ENCODE results near the gene LIPC. TPM values are rescaled to one million over a fixed set of nuclear protein-coding genes. Genes with fewer than 3 reads are reported as not detected.

Gene LIPC
- total and polyA plus RNA-seq, 10 of the 15 experiments (the other 5 are each of a cell fraction or from before 2014, with no cell fraction given): 0.06 to 0.31 (median 0.16) TPM; not detected in 1

GRCh38 chr15:58554758-58555157, 123.0 kb downstream of the LIPC start (continued):
- TF ChIP-seq, protein P1, sequence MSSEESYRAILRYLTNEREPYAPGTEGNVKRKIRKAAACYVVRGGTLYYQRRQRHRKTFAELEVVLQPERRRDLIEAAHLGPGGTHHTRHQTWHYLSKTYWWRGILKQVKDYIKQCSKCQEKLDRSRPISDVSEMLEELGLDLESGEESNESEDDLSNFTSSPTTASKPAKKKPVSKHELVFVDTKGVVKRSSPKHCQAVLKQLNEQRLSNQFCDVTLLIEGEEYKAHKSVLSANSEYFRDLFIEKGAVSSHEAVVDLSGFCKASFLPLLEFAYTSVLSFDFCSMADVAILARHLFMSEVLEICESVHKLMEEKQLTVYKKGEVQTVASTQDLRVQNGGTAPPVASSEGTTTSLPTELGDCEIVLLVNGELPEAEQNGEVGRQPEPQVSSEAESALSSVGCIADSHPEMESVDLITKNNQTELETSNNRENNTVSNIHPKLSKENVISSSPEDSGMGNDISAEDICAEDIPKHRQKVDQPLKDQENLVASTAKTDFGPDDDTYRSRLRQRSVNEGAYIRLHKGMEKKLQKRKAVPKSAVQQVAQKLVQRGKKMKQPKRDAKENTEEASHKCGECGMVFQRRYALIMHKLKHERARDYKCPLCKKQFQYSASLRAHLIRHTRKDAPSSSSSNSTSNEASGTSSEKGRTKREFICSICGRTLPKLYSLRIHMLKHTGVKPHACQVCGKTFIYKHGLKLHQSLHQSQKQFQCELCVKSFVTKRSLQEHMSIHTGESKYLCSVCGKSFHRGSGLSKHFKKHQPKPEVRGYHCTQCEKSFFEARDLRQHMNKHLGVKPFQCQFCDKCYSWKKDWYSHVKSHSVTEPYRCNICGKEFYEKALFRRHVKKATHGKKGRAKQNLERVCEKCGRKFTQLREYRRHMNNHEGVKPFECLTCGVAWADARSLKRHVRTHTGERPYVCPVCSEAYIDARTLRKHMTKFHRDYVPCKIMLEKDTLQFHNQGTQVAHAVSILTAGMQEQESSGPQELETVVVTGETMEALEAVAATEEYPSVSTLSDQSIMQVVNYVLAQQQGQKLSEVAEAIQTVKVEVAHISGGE (CRISPR knock-in tag; IDR thresholded peaks at IDR 0.05): no peak
- TF ChIP-seq EP300 (IDR thresholded peaks at IDR 0.05; ENCODE audit: borderline replicate concordance in 1 of 2, control insufficient read depth in 1 of 2, low read depth in 2 of 2, low read length in 2 of 2) (no peak), FOXM1 (IDR thresholded peaks at IDR 0.05; ENCODE audit: low read depth, low read length) (no peak), SMARCA5 (IDR thresholded peaks at IDR 0.05) (no peak), POU2F2 (IDR thresholded peaks at IDR 0.05; ENCODE audit: borderline replicate concordance, low read depth, low read length) (no peak)

- DNase-seq (ENCODE audit: low read depth, low spot score) (no peak), ATAC-seq (no peak; the same call in 2 of the 3 replicates), FAIRE-seq (no peak)
- peak overlapping the region; percentile 34; the same call in 1 of the 2 replicates for H2AFZ ChIP-seq (ENCODE audit: control insufficient read depth, low read depth, low read length)
- BruUV-seq (replicated peaks): no TSS peak
- H3K4me1 ChIP-seq (ENCODE audit: control insufficient read depth, insufficient read depth, low read length): peaks cover 21% of the 10 kb centered on the region
- ChIA-PET RAD21 (ENCODE audit: unreplicated experiment) (interaction anchor here (1.0 kb wide), 1 partner anchor 38 kb away, joined by 3 read pairs; no protein-coding TSS in a partner anchor), SMC1A (ENCODE audit: uncharacterized antibody, unreplicated experiment) (interaction anchor here (1.0 to 2.0 kb wide), 7 partner anchors 13 to 328 kb away, joined by 3 to 5 read pairs (median 3); no protein-coding TSS in a partner anchor), CTCF (interaction anchor here (0.9 to 1.2 kb wide), 2 partner anchors 12 to 32 kb away, joined by 3 read pairs; no protein-coding TSS in a partner anchor), POLR2A (interaction anchor here (0.6 to 1.0 kb wide), 2 partner anchors 8 to 187 kb away, joined by 3 to 4 read pairs; no protein-coding TSS in a partner anchor)
- no peak overlapping the region for H3K4me3 ChIP-seq
- no peaks in the 10 kb centered on the region for H3K79me2 ChIP-seq (ENCODE audit: control insufficient read depth, insufficient read depth, low read length)
- H3K9me3 ChIP-seq (replicated peaks; ENCODE audit: control insufficient read depth, insufficient read depth, low read length): no peaks in the 10 kb centered on the region; the same call in 2 of the 3 replicates
- H3K36me3 ChIP-seq (ENCODE audit: control insufficient read depth in 2 of 2, insufficient read depth in 2 of 2, low read length in 1 of 2): no peaks in the 10 kb centered on the region
- H3K4me2 ChIP-seq (ENCODE audit: control insufficient read depth, insufficient read depth): no peak overlapping the region
- in situ Hi-C loops (cut with MboI) (no loop called here), intact Hi-C loops (cut with micrococcal nuclease; ENCODE audit: unreplicated experiment) (no loop called here)
- H3K9ac ChIP-seq (ENCODE audit: control insufficient read depth, insufficient read depth, low read length): no peak overlapping the region
- no peaks in the 10 kb centered on the region for H3K27me3 ChIP-seq (replicated peaks in 1 of 2; ENCODE audit: control insufficient read depth in 2 of 2, insufficient read depth in 2 of 2, low read length in 1 of 2)
- no peak overlapping the region for H3K27ac ChIP-seq (ENCODE audit: control insufficient read depth, insufficient read depth)
- 67% methylated on average over 15 of the region's 15 CpGs for WGBS (ENCODE audit: insufficient coverage, insufficient replicate concordance, low lambda C conversion rate, missing lambda C conversion rate)
- H4K20me1 ChIP-seq (ENCODE audit: control insufficient read depth, insufficient read depth): no peaks in the 10 kb centered on the region
- TF ChIP-seq SMC3 (IDR thresholded peaks at IDR 0.05; ENCODE audit: borderline replicate concordance, low read length) (no peak), YBX1 (IDR thresholded peaks at IDR 0.05) (no peak), NR2C2 (IDR thresholded peaks at IDR 0.05; ENCODE audit: borderline replicate concordance, control insufficient read depth, insufficient read length, low read depth) (no peak), GABPA (IDR thresholded peaks at IDR 0.05; ENCODE audit: low read depth) (no peak), JUND (IDR thresholded peaks at IDR 0.05; ENCODE audit: low read depth, low read length) (no peak), POLR2A (IDR thresholded peaks at IDR 0.05; ENCODE audit: low read depth, low read length) (no peak), NFIC (IDR thresholded peaks at IDR 0.05; ENCODE audit: low read depth, low read length) (no peak), EP300 (IDR thresholded peaks at IDR 0.05; ENCODE audit: borderline replicate concordance in 1 of 2, control insufficient read depth in 1 of 2, low read depth in 2 of 2, low read length in 2 of 2) (no peak), LARP7 (IDR thresholded peaks at IDR 0.05) (no peak), KDM1A (IDR thresholded peaks at IDR 0.05; ENCODE audit: borderline replicate concordance) (no peak), BACH1 (IDR thresholded peaks at IDR 0.05; ENCODE audit: borderline replicate concordance) (no peak), CHD4 (IDR thresholded peaks at IDR 0.05) (no peak), ZSCAN29 (IDR thresholded peaks at IDR 0.05) (no peak), ZBTB33 (IDR thresholded peaks at IDR 0.05) (no peak)
These were observed 123.6 kb downstream of the LIPC start for GRCh38 chr15:58555162-58556027.

Measured in GM12878 (cell line).